Hematopoietic multipotent progenitor cell (in vitro differentiated cells): Measurements from ENCODE around the gene LRBA. TPM values are rescaled to one million over a fixed set of nuclear protein-coding genes. Genes with fewer than 3 reads are reported as not detected.
A peak's percentile ranks its signal among the peaks of the same experiment; 100 is the strongest.

Source experiments
- DNase-seq, 3 donors: peaks; one replicate each; pipeline ENCODE4 v3.0.0-alpha.2; 2011 to 2015; ENCODE audit warnings: low read depth in 2 of 3, low spot score in 2 of 3
- total RNA-seq: library from RNA; depleted of rRNA; stranded (reverse); fragments of >200 nt; gene quantifications from one replicate; pipeline ENCODE4 v1.2.3, GENCODE V29; 2012

The LRBA gene
- total RNA-seq, 1 donor: 219 TPM

DNA sequence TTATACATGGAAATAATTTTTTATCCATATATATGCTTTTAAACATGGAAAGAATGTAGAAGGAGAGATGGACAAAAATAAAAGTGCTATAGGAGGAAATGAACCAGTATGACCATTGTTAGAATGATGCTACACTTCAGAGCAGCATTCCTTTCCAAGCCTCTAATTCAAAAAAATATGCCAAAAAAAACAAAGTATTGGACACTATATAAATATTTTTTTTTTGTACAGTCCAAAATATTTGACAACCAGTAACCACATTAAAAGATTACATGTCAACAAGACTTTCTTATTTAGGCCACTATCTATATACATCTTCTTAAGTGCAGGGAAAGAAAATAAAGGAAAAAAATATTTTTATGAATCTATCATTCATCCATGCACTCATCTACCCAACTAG, 198.6 kb downstream of the LRBA start:
- DNase-seq: no peak

- DNase-seq: no peak
Observed at GRCh38 chr4:150814873-150815272, 200.2 kb downstream of the LRBA start.

GRCh38 chr4:150805183-150806025, 209.7 kb downstream of the LRBA start:
- no peak for DNase-seq

GRCh38 chr4:150801833-150802232, 213.3 kb downstream of the LRBA start:
- no peak for DNase-seq

- no peak for DNase-seq
Observed at GRCh38 chr4:150799207-150799606, 215.9 kb downstream of the LRBA start.

- DNase-seq: no peak
Observed at GRCh38 chr4:150794706-150795105, 220.4 kb downstream of the LRBA start.

DNA sequence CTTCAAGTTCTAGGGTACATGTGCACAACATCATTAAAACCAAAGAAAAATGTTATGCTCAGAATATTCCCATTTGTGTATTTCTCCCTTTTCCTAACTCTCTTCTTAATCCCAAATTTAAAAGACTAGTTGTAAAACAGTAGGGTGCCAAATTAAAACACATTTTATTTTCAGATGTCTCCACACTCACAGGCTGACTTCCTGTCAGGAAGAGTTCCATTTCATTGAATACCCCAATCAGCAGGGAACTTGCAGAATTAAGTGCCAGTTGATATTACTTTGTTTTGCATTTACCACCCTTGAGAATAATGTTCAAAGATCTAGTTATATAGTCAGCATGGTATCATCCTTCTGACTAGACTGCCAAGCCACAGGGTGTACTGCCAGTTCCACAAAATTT, 225.2 kb downstream of the LRBA start:
- DNase-seq: no peak

DNA sequence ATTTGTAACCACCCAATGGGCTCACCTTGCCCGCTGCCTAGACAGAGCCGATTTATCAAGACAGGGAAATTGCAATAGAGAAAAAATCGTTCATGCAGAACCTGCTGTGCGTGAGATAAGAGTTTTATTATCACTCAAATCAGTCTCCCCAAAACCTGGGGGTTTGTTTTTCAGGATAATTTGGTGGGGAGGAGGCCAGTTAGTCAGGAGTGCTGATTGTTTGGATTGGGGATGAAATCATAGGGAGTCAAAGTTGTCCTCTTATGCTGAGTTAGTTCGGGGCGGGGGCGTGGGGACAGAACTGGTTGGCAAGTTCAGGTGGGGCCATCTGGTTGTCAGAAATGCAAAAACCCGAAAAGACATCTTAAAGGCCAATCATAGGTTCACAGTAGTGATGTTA, 230.1 kb downstream of the LRBA start:
- DNase-seq: no peak

- DNase-seq: no peak
Observed at GRCh38 chr4:150784305-150784704, 230.8 kb downstream of the LRBA start.

DNA sequence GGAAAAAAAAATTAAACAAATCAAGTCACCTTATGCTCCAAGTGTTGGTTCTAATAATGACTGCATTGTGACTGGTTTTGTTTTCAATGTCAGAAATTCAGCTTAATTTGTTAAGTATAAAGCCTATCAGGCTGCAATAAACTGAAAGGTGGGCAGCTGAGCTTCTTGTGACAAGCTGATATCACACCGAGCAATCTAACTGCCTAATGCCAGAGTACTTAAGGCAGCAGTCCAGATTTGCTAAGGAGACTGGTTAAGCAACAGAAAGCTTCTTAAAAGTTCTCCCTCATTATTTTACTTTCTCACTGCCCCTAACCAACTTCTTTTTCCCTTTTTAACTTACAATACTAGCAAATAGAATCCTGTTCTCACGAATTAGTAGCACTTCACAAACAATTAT, 232.2 kb downstream of the LRBA start:
- no peak for DNase-seq

DNA sequence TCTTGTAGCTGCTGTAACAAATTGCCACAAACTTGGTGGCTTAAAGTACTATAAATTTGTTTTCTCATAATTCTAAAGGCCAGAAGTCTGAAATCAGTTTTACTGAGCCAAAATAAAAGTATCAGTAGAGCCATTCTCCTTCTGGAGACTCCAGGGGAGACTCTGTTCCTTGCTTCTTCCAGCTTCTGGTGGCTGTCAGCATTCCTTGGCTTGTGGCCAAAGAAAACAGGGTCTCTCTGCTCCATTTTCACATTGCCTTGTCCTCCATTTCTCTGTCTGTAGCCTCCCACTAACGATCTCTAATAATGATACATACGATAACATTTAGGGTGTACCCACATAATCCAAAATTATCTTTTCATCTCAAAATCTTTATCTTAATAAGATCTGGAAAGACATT, 232.8 kb downstream of the LRBA start:
- no peak for DNase-seq

- DNase-seq: no peak
Observed at GRCh38 chr4:150781191-150781590, 233.9 kb downstream of the LRBA start.

DNA sequence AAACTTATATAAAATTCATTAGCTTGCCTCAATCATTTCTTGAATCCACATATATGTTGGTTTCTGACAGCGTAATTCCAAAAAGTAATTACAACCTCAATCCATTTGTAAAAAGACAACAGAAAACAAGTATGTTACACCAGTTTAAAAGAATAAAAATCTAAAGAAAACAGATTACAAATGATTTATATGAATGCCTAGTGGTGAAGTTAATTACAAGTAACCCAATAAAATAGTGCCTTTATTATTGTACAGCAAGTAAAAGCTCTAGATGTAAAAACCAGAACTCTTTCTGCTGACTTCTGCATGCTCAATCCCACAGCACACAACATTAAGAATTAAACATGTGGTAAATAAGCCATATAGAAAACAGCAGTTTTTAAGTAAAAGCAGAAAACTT, 235.4 kb downstream of the LRBA start:
- no peak for DNase-seq

GRCh38 chr4:150773729-150774449, 241.2 kb downstream of the LRBA start:
- DNase-seq: peak in 1 of 3 donors; percentile 32

- DNase-seq: no peak
Observed at GRCh38 chr4:150773032-150773431, 242.1 kb downstream of the LRBA start.

DNA sequence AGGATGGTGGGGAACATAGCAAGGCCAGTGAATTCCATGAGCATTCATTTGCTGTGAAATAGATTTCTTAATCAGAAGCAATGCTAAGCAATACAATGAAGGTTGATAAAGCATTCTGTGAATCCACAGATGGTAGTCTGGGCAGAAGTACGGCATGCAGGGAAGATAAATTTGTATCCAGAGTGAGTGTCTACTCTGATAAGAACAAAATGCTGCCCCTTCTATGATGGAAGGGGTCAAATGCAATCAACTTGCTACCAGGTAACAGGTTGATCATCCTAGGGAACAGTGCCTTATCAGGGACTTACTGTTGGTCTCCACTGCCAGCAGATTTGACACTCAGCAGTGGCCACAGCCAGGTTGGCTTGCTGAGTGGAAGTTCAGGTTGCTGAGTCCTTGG, 243.7 kb downstream of the LRBA start:
- DNase-seq: no peak

DNA sequence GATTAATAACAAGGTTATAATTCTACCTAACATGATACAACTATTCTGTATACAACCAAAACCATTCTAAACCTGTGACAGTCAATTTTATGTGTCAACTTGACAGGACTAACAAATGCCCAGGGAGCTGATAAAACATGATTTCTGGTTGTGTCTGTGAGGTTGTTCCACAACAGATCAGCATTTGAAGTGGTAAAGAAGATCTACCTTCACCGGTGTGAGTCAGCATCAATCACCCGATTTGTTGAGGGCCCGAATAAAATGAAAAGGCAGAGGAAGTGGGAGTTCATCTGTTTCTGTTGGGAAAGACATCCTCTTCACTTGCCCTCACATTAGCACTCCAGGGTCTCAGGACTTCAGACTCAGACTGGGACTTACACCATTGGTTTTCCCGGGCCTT, 245.2 kb downstream of the LRBA start:
- DNase-seq: no peak

DNA sequence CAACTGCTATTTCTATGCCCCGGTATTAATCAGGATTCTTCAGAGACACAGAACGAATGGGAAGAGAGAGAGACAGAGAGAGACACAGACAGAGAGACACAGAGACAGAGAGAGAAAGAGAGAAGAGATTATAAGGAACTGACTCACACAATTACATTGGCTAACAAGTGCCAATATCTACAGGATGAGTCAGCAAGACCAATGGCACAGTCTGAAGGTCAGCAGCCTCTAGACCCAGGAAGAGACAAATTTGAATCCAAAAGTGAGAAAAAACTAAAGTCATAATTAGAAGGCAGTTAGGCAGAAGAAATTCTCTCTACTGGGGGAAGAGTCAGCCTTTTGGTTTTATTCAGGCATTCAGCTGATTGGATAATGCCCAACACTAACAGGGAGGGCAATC, 245.8 kb downstream of the LRBA start:
- no peak for DNase-seq

- no peak for DNase-seq
Observed at GRCh38 chr4:150768497-150768896, 246.6 kb downstream of the LRBA start.

- DNase-seq: no peak
Observed at GRCh38 chr4:150765216-150765615, 249.9 kb downstream of the LRBA start.

DNA sequence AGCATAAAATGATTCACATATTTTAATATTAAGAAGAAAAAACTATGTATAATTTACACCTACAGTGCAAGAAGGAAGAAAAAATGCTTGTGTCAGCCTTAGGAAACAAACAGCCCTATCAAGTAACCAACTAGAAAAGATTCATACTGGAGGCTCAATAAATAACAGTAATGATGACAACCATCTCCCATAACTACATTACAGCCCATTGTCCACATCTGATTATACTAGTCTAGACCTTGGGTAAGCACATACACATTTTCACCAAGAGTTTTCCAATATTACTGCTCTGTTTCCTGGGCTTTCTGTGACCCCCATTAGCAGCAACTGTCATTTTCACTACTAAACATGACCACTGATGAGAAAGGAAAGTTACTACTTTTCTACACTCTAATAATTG, 263.4 kb downstream of the LRBA start:
- DNase-seq: no peak

- no peak for DNase-seq
Observed at GRCh38 chr4:150750824-150751223, 264.3 kb downstream of the LRBA start.
